GM15510 (cell line): ENCODE measurements around the gene RFX3.

ENCODE experiments used
- POLR2A ChIP-seq: IDR thresholded peaks from 3 replicates; pipeline ENCODE4 v1.6.1; 2011; ENCODE audit warnings: borderline replicate concordance; ENCODE audit not compliant: insufficient read length; ENCODE audit errors: extremely low read depth

Gene RFX3

GRCh38 chr9:3525836-3526164 lies at the start of gene RFX3:
Gene RFX3 (minus strand): TSS chr9:3526001. CDS start chr9:3395588, 130,413 bp downstream.
- TF ChIP-seq POLR2A = no peak

GRCh38 chr9:3571500-3571899 lies 45.7 kb upstream of the RFX3 start:
- TF ChIP-seq POLR2A = no peak

DNA sequence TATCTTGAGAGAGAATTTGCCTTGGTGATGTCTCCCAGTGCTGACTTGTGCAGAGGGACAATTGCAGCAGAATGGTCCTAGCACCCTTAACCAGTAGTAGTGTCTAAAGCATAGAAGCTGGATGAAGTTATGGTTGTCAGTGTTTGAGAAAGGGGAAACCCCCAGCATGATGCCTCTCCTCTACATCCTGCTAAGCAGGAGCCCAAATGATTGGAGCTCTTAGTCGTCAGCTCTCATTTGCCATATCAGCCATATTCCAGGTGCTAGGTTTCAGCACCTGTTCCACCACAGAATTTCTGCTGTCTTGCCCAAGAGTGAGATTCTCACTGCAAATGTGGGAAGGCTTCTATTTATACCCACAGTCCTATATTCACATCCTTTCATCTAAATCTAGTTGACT lies 43.7 kb upstream of the RFX3 start:
- TF ChIP-seq POLR2A = no peak

DNA sequence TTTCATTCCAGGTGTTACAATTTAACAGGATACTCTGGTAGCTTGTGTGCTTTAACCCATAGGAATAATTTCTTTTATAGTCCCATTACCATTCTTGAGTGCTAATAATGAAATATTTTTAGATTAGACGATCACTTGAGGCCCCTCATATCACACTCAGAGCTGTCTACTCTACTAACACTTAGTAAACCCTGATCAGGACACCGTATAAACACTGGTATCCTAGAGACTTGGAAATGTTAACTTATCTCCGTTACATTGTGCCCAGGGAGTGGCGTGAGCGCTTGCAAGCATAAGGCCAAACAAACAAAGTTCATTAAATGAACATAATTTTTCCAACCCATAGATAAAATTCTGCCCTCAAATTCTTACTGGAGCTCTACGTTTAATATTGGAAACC lies 42.2 kb upstream of the RFX3 start:
- TF ChIP-seq POLR2A = no peak

DNA sequence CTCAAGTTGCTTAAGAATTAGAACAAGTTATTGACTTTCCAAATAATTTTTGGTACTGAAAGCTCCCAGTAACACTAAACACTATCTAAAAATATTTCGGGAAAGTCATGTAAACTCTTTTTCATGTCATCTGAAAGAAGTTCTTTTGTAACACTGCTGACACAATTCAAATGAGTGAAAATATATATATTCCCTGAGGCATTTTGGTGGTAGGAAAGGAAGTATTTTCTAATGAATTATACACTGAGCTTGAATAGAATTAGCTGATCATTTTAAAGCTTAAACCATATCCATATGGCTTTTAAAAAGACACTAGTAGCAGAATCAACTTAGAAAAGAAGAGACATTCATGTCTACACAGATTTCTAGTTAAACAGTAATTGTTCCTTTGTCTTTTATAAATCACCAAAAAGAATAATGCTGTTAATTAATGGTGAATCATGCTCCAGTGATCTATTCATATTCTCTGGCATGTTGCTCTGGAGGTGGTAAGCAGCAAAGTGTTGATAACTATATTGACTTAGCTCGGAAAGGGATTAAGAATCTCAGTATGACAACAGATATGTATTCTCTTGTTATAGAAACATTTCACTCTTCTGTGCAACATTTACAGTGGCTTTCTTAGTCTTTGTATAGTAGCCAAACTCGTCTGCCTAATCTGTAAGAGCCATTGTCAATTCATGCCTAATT lies 27.4 kb upstream of the RFX3 start:
- TF ChIP-seq POLR2A = no peak

DNA sequence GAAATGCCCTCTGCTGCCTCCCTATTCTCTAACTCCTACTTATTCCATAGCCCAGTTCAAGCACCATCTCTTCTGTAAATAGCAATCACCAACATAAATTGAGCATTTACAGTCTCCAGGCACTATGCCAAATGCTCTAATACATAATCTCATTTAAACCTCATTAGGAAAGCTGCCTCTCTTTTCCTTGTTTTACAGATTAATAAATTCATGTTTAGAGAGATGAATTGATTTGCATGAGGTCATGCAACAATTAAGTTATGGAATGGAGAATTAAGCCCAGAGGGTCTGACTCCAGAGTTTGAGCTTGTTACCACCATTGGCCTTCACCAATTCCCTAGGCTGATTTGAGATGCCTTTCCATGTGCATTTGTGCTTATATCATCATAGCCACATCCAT lies 23.4 kb upstream of the RFX3 start:
- no peak for TF ChIP-seq POLR2A

GRCh38 chr9:3548648-3549047 lies 22.8 kb upstream of the RFX3 start:
- TF ChIP-seq POLR2A = no peak

DNA sequence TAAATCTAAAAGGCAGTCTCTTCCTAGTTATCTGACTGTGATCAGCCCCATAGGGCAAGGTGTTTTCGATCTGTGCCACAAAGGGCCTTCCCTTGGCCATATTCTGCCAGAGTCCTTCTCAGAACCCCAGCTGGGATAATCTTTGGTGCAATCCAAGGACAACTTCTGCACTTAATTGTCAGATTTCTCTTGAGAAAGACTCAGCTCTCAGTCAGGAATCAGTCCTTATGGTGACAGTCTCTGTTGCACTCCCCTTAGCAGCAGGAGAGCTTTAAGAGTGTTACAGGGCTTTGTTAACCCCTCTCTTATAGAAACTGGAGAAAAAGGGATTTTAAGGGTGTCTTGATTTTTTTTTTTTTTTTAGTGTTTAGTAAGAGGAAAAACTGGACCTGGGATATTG lies 15.4 kb upstream of the RFX3 start:
- TF ChIP-seq POLR2A = no peak

GRCh38 chr9:3534614-3535404 lies 9.0 kb upstream of the RFX3 start:
- no peak for TF ChIP-seq POLR2A

- TF ChIP-seq POLR2A = no peak
These were observed 6.4 kb upstream of the RFX3 start for GRCh38 chr9:3532158-3532557.

- TF ChIP-seq POLR2A = peak; percentile 21
These were observed 2.6 kb upstream of the RFX3 start for GRCh38 chr9:3528451-3528850.

GRCh38 chr9:3526997-3527940 lies 1.5 kb upstream of the RFX3 start:
- no peak for TF ChIP-seq POLR2A

DNA sequence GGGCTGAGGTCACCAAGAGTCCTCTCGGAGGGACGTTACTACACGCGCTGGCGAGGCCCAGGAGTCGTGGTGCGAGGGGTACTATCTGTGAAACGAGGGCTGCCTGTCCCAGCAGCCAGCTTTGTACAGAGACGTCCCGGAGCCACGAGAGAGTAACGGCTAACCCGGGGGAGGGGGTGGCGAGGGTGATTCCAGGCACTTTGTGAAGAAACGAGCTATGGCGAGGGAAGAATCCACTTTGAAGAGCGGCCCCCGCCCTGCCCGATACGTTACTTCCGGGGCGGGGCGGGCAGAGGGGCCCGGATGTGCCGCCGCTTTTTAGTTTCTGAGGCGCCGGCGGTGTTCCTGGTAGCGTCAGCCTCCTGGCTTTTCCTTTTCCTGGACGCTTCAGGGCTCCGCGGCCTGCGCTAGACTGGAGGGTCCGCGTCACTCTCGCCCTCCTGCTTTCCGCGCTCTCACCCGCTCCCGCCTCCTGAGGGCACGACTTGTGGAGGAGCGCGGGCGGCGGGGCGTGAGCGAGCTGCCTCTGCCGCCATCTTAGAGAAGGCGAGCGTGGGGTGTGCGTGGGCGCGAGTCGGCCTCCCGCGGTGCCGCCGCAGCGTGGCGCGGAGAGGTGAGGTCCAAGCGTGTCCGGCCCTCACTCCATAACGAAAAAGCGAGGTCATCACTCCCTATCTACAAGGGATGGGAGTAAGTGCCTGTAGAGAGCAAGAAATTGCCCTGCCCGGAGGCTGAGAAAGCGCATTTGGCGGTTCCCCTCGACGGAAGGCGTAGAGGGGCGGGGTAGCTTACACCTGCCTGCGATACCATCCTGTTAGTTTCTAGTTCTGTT lies 580 bp upstream of the RFX3 start:
- peak; percentile 87 for TF ChIP-seq POLR2A

DNA sequence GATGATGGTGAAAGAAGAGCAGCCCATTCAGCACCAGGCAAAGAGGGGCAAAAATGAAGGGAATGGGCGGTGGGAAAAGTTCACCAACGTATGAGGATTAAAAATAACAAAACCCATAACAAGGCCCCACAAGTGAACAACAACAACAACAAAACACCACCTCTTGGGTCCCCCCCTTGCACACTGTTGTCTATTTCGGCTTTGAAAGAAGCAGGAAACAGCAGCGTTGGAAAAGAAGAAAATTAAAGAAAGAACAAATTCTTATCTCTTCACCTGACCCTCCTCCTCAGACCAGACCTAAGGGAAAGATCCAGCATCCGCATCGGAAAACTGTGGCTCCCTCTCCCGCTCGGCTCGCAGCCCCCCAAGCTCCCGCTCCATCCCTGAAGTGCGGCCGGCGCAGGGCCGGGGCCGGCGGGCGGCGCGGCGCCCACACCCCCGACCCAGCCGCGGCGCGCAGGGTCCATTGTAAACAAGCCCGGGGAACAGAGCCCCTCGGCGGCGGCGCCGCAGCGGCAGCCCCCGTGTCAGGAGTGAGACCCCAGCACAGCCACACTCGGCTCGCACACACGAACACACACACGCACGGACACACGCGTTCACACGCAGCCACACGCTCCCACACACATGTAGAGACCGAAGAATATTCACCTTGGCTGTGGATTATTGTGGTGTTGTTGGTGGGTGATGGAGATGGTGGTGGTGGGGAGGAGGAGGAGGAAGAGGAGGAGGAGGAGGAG lies 535 bp downstream of the RFX3 start:
- no peak for TF ChIP-seq POLR2A

- no peak for TF ChIP-seq POLR2A
These were observed 3.8 kb downstream of the RFX3 start for GRCh38 chr9:3521966-3522365.

DNA sequence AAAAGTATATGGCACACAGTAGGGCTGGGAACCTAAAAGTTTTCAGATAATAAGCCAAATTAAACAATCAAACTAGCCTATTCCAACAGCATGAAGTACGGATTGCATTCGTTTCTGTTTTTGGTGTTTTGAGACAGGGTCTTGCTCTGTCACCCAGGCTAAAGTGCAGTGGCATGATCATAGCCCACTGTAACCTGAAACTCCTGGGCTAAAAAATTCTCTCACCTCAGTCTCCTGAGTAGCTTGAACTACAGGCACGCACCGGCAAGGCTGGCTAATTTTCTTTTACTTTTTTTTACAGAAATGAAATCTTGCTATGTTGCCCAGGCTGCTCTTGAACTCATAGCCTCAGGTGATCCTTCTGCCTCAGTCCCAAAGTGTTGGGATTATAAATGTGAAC lies 5.2 kb downstream of the RFX3 start:
- no peak for TF ChIP-seq POLR2A
